Measurements from ENCODE around the gene MRPS27. TPM values are rescaled to one million over a fixed set of nuclear protein-coding genes. Genes with fewer than 3 reads are reported as not detected.

MRPS27 gene
- total RNA-seq, 1 donor from 2014 or later, result 37.0 TPM

GRCh38 chr5:72238712-72239445, 81.2 kb downstream of the MRPS27 start:
- Histone ChIP-seq H3K27me3 (ENCODE audit: insufficient read depth, low read length) (no peaks in the 10 kb centered on the region), H3K36me3 (ENCODE audit: insufficient read depth, low read length) (peaks cover 8% of the 10 kb centered on the region), H3K4me3 (ENCODE audit: insufficient read depth, low read depth, low read length) (no peak overlapping the region), H3K27ac (ENCODE audit: low read depth, low read length) (no peak overlapping the region), H4K20me1 (ENCODE audit: insufficient read depth, low read length) (no peaks in the 10 kb centered on the region), H3K79me2 (ENCODE audit: insufficient read depth, low read length) (peaks cover 2% of the 10 kb centered on the region), H3K4me1 (ENCODE audit: insufficient read depth, low read length) (peaks cover 29% of the 10 kb centered on the region), H3K9ac (ENCODE audit: low read length) (no peak overlapping the region), H2AFZ (ENCODE audit: low read depth, low read length) (no peak overlapping the region), H3K4me2 (ENCODE audit: low read length) (no peak overlapping the region), H3K9me3 (ENCODE audit: insufficient read depth, low read depth, low read length) (no peaks in the 10 kb centered on the region)
- no peak for TF ChIP-seq CTCF (IDR thresholded peaks at IDR 0.05; ENCODE audit: insufficient read depth, low read depth, low read length)
- TF ChIP-seq EZH2 (IDR thresholded peaks at IDR 0.05; ENCODE audit: insufficient read depth, low read length), result no peak
- peaks cover 38% of the 10 kb centered on the region for H3K4me1 Mint-ChIP-seq (ENCODE audit: low read depth, unreplicated experiment)
- peaks cover 2% of the 10 kb centered on the region for H3K36me3 Mint-ChIP-seq (ENCODE audit: low read depth, unreplicated experiment)
- DNase-seq (ENCODE audit: low read depth) (no peak), FAIRE-seq (no peak)
- no peaks in the 10 kb centered on the region for H3K9me3 Mint-ChIP-seq (ENCODE audit: unreplicated experiment)
- no peak overlapping the region for H3K4me3 Mint-ChIP-seq (ENCODE audit: unreplicated experiment)
- H3K27ac Mint-ChIP-seq (ENCODE audit: unreplicated experiment), result no peak overlapping the region
- no peaks in the 10 kb centered on the region for H3K27me3 Mint-ChIP-seq (ENCODE audit: low read depth, unreplicated experiment)

- Histone ChIP-seq H3K4me3 (ENCODE audit: insufficient read depth, low read depth, low read length) (no peak overlapping the region), H3K4me2 (ENCODE audit: low read length) (no peak overlapping the region), H4K20me1 (ENCODE audit: insufficient read depth, low read length) (no peaks in the 10 kb centered on the region), H3K27me3 (ENCODE audit: insufficient read depth, low read length) (no peaks in the 10 kb centered on the region), H3K9ac (ENCODE audit: low read length) (no peak overlapping the region), H3K4me1 (ENCODE audit: insufficient read depth, low read length) (peaks cover 26% of the 10 kb centered on the region), H3K36me3 (ENCODE audit: insufficient read depth, low read length) (peaks cover 8% of the 10 kb centered on the region), H3K9me3 (ENCODE audit: insufficient read depth, low read depth, low read length) (no peaks in the 10 kb centered on the region), H3K79me2 (ENCODE audit: insufficient read depth, low read length) (peaks cover 2% of the 10 kb centered on the region), H3K27ac (ENCODE audit: low read depth, low read length) (no peak overlapping the region), H2AFZ (ENCODE audit: low read depth, low read length) (no peak overlapping the region)
- no peak for FAIRE-seq
- Mint-ChIP-seq H3K4me3 (ENCODE audit: unreplicated experiment) (no peak overlapping the region), H3K36me3 (ENCODE audit: low read depth, unreplicated experiment) (peaks cover under 1% of the 10 kb centered on the region), H3K27me3 (ENCODE audit: low read depth, unreplicated experiment) (no peaks in the 10 kb centered on the region), H3K4me1 (ENCODE audit: low read depth, unreplicated experiment) (peaks cover 39% of the 10 kb centered on the region), H3K9me3 (ENCODE audit: unreplicated experiment) (no peaks in the 10 kb centered on the region), H3K27ac (ENCODE audit: unreplicated experiment) (no peak overlapping the region)
- TF ChIP-seq CTCF (IDR thresholded peaks at IDR 0.05; ENCODE audit: insufficient read depth, low read depth, low read length) (no peak), EZH2 (IDR thresholded peaks at IDR 0.05; ENCODE audit: insufficient read depth, low read length) (no peak)
- no peak for DNase-seq (ENCODE audit: low read depth)
These were observed 82.2 kb downstream of the MRPS27 start for GRCh38 chr5:72237879-72238278.

GRCh38 chr5:72237415-72237814, 82.6 kb downstream of the MRPS27 start:
- peaks cover 2% of the 10 kb centered on the region for H3K79me2 ChIP-seq (ENCODE audit: insufficient read depth, low read length)
- TF ChIP-seq EZH2 (IDR thresholded peaks at IDR 0.05; ENCODE audit: insufficient read depth, low read length), result no peak
- no peak for TF ChIP-seq CTCF (IDR thresholded peaks at IDR 0.05; ENCODE audit: insufficient read depth, low read depth, low read length)
- no peak overlapping the region for H2AFZ ChIP-seq (ENCODE audit: low read depth, low read length)
- Mint-ChIP-seq H3K4me3 (ENCODE audit: unreplicated experiment) (no peak overlapping the region), H3K9me3 (ENCODE audit: unreplicated experiment) (no peaks in the 10 kb centered on the region), H3K27me3 (ENCODE audit: low read depth, unreplicated experiment) (no peaks in the 10 kb centered on the region), H3K36me3 (ENCODE audit: low read depth, unreplicated experiment) (no peaks in the 10 kb centered on the region), H3K4me1 (ENCODE audit: low read depth, unreplicated experiment) (peaks cover 42% of the 10 kb centered on the region), H3K27ac (ENCODE audit: unreplicated experiment) (no peak overlapping the region)
- H3K27me3 ChIP-seq (ENCODE audit: insufficient read depth, low read length), result no peaks in the 10 kb centered on the region
- H4K20me1 ChIP-seq (ENCODE audit: insufficient read depth, low read length), result no peaks in the 10 kb centered on the region
- H3K36me3 ChIP-seq (ENCODE audit: insufficient read depth, low read length), result peaks cover 8% of the 10 kb centered on the region
- no peak overlapping the region for H3K9ac ChIP-seq (ENCODE audit: low read length)
- no peak overlapping the region for H3K4me3 ChIP-seq (ENCODE audit: insufficient read depth, low read depth, low read length)
- H3K4me1 ChIP-seq (ENCODE audit: insufficient read depth, low read length), result peaks cover 25% of the 10 kb centered on the region
- DNase-seq (ENCODE audit: low read depth) (no peak), FAIRE-seq (no peak)
- no peak overlapping the region for H3K4me2 ChIP-seq (ENCODE audit: low read length)
- H3K27ac ChIP-seq (ENCODE audit: low read depth, low read length), result no peak overlapping the region
- no peaks in the 10 kb centered on the region for H3K9me3 ChIP-seq (ENCODE audit: insufficient read depth, low read depth, low read length)
